Measurements from ENCODE around the gene CMC2. TPM values are rescaled to one million over a fixed set of nuclear protein-coding genes. Genes with fewer than 3 reads are reported as not detected.

CMC2 gene
- total and polyA plus RNA-seq, 10 of the 15 experiments (the other 5 are each of a cell fraction or from before 2014, with no cell fraction given): 62.8 to 251 (median 157) TPM

DNA sequence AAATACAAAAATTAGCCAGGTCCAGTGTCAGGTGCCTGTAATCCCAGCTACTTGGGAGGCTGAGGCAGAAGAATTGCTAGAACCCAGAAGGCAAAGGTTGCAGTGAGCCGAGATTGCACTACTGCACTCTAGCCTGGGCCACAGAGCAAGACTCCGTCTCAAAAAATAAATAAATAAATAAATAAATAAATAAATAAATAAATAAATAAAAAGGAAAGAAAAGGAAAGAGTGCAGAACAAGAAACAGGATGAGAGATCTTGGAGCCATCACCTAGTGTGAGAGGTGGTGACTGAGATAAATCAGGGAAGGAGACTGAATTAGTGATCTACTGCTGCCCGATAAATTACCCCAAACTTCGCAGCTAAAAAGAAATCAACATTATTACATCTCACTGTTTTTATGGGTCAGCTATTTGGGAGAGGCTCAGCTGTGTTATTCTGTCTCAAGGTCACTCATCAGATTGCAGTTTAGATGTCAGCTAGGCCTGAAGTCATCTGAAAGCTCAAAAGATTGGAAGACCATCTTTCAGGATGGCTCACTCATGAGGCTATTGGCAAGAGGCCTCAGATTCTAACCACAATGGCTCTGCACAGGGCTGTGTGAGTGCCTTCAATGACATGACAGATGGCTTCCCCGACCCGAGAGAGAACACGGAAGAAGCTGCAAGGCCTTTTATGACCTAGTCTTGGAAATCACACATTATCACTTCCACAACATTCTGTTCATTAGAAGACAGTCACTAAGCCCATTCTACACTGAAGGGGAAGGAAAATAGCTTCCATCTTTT lies 66.4 kb downstream of the CMC2 start:
- Histone ChIP-seq H3K27me3 (replicated peaks in 1 of 2; ENCODE audit: control insufficient read depth in 2 of 2, insufficient read depth in 2 of 2, low read length in 1 of 2) (no peaks in the 10 kb centered on the region), H3K9me3 (replicated peaks; ENCODE audit: control insufficient read depth, insufficient read depth, low read length) (no peaks in the 10 kb centered on the region), H3K27ac (ENCODE audit: control insufficient read depth, insufficient read depth) (no peak overlapping the region), H3K4me3 (no peak overlapping the region), H3K4me2 (ENCODE audit: control insufficient read depth, insufficient read depth) (no peak overlapping the region), H3K79me2 (ENCODE audit: control insufficient read depth, insufficient read depth, low read length) (no peaks in the 10 kb centered on the region), H4K20me1 (ENCODE audit: control insufficient read depth, insufficient read depth) (no peaks in the 10 kb centered on the region), H3K9ac (ENCODE audit: control insufficient read depth, insufficient read depth, low read length) (no peak overlapping the region), H3K4me1 (ENCODE audit: control insufficient read depth, insufficient read depth, low read length) (no peaks in the 10 kb centered on the region), H2AFZ (ENCODE audit: control insufficient read depth, low read depth, low read length) (no peak overlapping the region), H3K36me3 (ENCODE audit: control insufficient read depth in 2 of 2, insufficient read depth in 2 of 2, low read length in 1 of 2) (no peaks in the 10 kb centered on the region)
- no TSS peak for BruUV-seq (replicated peaks)
- 36% methylated on average over 7 of the region's 7 CpGs for WGBS (ENCODE audit: insufficient coverage, insufficient replicate concordance, low lambda C conversion rate, missing lambda C conversion rate)
- in situ Hi-C loops (cut with MboI) (no loop called here), intact Hi-C loops (cut with micrococcal nuclease; ENCODE audit: unreplicated experiment) (no loop called here)
- FAIRE-seq: no peak
- ChIA-PET CTCF (interaction anchor here (2.7 kb wide), 1 partner anchor 9 kb away, joined by 8 read pairs; no protein-coding TSS in a partner anchor), POLR2A (no interaction called here), RAD21 (ENCODE audit: unreplicated experiment) (no interaction called here), SMC1A (ENCODE audit: uncharacterized antibody, unreplicated experiment) (interaction anchor here (0.7 kb wide), 1 partner anchor 9 kb away, joined by 3 read pairs; no protein-coding TSS in a partner anchor)
- no peak for DNase-seq (ENCODE audit: low read depth, low spot score)
- no peak for TF ChIP-seq HDAC2 (IDR thresholded peaks at IDR 0.05)
- ATAC-seq: no peak

DNA sequence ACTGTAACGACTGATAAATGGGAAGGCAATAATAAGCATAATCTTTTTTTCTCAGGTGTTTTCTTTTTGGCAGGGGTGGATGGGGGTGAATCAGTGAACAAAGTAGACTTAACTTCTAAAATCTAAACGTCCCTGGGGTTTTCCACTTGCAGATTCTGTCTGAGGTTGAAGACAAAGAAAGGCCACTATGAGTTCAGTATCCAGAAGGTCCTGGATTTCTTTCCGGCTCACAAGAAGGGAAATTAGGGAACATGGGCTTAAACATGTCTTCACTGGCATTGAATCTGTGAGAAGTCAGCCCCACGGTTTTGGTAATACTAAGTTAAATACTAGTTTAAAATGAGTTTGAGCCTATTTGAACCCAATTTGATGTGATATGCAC lies 67.8 kb downstream of the CMC2 start:
- in situ Hi-C loops (cut with MboI) (no loop called here), intact Hi-C loops (cut with micrococcal nuclease; ENCODE audit: unreplicated experiment) (no loop called here)
- no peaks in the 10 kb centered on the region for H3K4me1 ChIP-seq (ENCODE audit: control insufficient read depth, insufficient read depth, low read length)
- H3K4me3 ChIP-seq: no peak overlapping the region
- no TSS peak for BruUV-seq (replicated peaks)
- H3K36me3 ChIP-seq (ENCODE audit: control insufficient read depth in 2 of 2, insufficient read depth in 2 of 2, low read length in 1 of 2): no peaks in the 10 kb centered on the region
- ChIA-PET CTCF (interaction anchor here (2.7 kb wide), 1 partner anchor 10 kb away, joined by 8 read pairs; no protein-coding TSS in a partner anchor), POLR2A (no interaction called here), RAD21 (ENCODE audit: unreplicated experiment) (no interaction called here), SMC1A (ENCODE audit: uncharacterized antibody, unreplicated experiment) (no interaction called here)
- H3K79me2 ChIP-seq (ENCODE audit: control insufficient read depth, insufficient read depth, low read length): no peaks in the 10 kb centered on the region
- no peak overlapping the region for H3K9ac ChIP-seq (ENCODE audit: control insufficient read depth, insufficient read depth, low read length)
- no peaks in the 10 kb centered on the region for H4K20me1 ChIP-seq (ENCODE audit: control insufficient read depth, insufficient read depth)
- H3K4me2 ChIP-seq (ENCODE audit: control insufficient read depth, insufficient read depth): no peak overlapping the region
- 23% methylated on average over 4 of the region's 4 CpGs for WGBS (ENCODE audit: insufficient coverage, insufficient replicate concordance, low lambda C conversion rate, missing lambda C conversion rate)
- H3K27me3 ChIP-seq (replicated peaks in 1 of 2; ENCODE audit: control insufficient read depth in 2 of 2, insufficient read depth in 2 of 2, low read length in 1 of 2): peaks cover 0 to 2% of the 10 kb centered on the region in 2 experiments; a peak in 2 of 4 replicates
- H2AFZ ChIP-seq (ENCODE audit: control insufficient read depth, low read depth, low read length): no peak overlapping the region
- H3K9me3 ChIP-seq (replicated peaks; ENCODE audit: control insufficient read depth, insufficient read depth, low read length): no peaks in the 10 kb centered on the region
- no peak for ATAC-seq
- H3K27ac ChIP-seq (ENCODE audit: control insufficient read depth, insufficient read depth): no peak overlapping the region
- no peak for DNase-seq (ENCODE audit: low read depth, low spot score)
- TF ChIP-seq STAT3 (IDR thresholded peaks at IDR 0.05; ENCODE audit: low read depth, low read length): no peak
- TF ChIP-seq SREBF1 (IDR thresholded peaks at IDR 0.05; ENCODE audit: low read length): no peak
- TF ChIP-seq ZSCAN29 (IDR thresholded peaks at IDR 0.05): no peak
- TF ChIP-seq EZH2 (IDR thresholded peaks at IDR 0.05; ENCODE audit: borderline replicate concordance, control insufficient read depth, low read depth, low read length): no peak
- no peak for TF ChIP-seq ZZZ3 (IDR thresholded peaks at IDR 0.05; ENCODE audit: control insufficient read depth, insufficient read length, low read depth)
- no peak for TF ChIP-seq ZNF207 (IDR thresholded peaks at IDR 0.05; ENCODE audit: borderline replicate concordance)
- TF ChIP-seq FOS (IDR thresholded peaks at IDR 0.05; ENCODE audit: borderline replicate concordance, extremely low read depth, insufficient read length): no peak
- no peak for FAIRE-seq

Measured in GM12878 (cell line).